ENCODE data around the gene IPPK.

DNA sequence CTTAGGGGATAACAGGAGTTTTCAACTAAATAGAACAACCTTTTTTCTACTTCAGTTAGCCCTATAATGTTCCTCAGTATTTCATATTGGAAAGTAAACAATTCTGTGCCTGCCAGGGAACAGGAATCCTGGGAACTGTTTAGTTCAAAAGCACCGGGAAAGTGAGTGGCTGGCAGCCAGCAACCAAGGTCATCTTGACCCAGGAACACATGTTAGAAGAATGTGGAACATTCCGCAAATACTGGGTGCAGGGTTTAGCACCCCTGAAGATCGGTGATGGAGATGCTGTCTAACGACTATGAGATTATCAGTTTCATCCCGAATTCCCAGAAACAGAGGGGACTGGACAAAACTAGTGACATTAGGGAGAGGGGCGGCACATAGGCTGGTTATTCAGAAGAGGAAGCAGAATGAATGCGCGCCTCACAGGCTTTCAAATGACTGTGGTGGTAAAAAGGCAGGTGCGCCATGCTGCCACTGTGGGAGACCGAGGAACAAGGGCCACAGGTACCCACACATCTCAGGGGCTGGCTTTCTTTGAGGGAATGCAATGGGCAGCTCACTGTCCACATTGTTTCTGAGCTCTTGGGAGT, 51.2 kb downstream of the IPPK start:
- TF ChIP-seq POLR2A (IDR thresholded peaks at IDR 0.05), result no peak
- TF ChIP-seq, protein P1, sequence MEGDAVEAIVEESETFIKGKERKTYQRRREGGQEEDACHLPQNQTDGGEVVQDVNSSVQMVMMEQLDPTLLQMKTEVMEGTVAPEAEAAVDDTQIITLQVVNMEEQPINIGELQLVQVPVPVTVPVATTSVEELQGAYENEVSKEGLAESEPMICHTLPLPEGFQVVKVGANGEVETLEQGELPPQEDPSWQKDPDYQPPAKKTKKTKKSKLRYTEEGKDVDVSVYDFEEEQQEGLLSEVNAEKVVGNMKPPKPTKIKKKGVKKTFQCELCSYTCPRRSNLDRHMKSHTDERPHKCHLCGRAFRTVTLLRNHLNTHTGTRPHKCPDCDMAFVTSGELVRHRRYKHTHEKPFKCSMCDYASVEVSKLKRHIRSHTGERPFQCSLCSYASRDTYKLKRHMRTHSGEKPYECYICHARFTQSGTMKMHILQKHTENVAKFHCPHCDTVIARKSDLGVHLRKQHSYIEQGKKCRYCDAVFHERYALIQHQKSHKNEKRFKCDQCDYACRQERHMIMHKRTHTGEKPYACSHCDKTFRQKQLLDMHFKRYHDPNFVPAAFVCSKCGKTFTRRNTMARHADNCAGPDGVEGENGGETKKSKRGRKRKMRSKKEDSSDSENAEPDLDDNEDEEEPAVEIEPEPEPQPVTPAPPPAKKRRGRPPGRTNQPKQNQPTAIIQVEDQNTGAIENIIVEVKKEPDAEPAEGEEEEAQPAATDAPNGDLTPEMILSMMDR (IDR thresholded peaks at IDR 0.05), result no peak

Data from heart left ventricle (tissue), 13 donors.